ENCODE data around the gene LRCOL1. TPM values are rescaled to one million over a fixed set of nuclear protein-coding genes. Genes with fewer than 3 reads are reported as not detected.
A peak's percentile ranks its signal among the peaks of the same experiment; 100 is the strongest.

The LRCOL1 gene
- total and polyA plus RNA-seq, 2 of the 13 experiments (the other 11 are each of a cell fraction or from before 2014, with no cell fraction given) = not detected

DNA sequence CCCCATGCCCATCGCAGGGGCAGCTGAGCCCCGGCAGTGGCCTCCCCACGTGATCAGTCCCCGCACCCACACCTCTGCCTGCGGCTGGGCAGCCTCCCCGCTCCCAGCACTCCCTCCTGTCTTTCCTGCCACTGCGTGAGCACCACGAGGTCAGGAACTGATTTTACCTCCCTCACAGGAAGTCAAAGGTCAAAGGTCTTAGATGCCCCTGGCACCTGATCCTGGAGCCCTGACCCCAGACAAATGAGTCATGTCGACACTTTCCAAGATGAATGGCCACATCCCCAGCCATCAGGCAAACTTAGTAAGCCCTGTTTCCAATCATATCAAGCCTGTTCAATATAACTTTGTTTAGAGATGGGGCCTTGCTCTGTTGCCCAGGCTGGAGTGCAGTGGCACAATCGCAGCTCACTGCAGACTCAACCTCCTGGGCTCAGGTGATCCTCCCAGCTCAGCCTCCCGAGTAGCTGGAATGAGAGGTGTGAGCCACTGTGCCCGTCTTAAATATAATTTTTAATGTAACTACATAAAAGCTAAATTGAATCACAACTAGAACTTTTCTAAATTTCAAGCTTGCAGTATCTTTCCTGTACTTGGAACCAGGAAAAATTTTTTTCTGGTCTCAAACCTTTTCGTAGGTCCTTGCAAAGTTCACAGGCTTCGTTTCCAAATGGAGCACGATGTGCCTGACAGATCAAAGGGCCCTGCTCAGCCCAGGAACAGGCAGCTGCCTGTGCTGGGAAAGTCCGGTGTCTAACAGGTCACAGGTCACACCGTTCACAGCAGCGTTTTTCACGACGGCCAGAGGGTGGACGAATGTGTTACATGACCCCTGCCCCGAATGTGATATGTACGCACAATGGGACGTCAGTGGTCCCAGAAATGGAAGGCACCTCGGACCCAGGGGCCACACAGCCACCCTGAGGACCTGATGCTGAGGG is 1.9 kb downstream of the LRCOL1 start (continued):
- TF ChIP-seq, protein P1, sequence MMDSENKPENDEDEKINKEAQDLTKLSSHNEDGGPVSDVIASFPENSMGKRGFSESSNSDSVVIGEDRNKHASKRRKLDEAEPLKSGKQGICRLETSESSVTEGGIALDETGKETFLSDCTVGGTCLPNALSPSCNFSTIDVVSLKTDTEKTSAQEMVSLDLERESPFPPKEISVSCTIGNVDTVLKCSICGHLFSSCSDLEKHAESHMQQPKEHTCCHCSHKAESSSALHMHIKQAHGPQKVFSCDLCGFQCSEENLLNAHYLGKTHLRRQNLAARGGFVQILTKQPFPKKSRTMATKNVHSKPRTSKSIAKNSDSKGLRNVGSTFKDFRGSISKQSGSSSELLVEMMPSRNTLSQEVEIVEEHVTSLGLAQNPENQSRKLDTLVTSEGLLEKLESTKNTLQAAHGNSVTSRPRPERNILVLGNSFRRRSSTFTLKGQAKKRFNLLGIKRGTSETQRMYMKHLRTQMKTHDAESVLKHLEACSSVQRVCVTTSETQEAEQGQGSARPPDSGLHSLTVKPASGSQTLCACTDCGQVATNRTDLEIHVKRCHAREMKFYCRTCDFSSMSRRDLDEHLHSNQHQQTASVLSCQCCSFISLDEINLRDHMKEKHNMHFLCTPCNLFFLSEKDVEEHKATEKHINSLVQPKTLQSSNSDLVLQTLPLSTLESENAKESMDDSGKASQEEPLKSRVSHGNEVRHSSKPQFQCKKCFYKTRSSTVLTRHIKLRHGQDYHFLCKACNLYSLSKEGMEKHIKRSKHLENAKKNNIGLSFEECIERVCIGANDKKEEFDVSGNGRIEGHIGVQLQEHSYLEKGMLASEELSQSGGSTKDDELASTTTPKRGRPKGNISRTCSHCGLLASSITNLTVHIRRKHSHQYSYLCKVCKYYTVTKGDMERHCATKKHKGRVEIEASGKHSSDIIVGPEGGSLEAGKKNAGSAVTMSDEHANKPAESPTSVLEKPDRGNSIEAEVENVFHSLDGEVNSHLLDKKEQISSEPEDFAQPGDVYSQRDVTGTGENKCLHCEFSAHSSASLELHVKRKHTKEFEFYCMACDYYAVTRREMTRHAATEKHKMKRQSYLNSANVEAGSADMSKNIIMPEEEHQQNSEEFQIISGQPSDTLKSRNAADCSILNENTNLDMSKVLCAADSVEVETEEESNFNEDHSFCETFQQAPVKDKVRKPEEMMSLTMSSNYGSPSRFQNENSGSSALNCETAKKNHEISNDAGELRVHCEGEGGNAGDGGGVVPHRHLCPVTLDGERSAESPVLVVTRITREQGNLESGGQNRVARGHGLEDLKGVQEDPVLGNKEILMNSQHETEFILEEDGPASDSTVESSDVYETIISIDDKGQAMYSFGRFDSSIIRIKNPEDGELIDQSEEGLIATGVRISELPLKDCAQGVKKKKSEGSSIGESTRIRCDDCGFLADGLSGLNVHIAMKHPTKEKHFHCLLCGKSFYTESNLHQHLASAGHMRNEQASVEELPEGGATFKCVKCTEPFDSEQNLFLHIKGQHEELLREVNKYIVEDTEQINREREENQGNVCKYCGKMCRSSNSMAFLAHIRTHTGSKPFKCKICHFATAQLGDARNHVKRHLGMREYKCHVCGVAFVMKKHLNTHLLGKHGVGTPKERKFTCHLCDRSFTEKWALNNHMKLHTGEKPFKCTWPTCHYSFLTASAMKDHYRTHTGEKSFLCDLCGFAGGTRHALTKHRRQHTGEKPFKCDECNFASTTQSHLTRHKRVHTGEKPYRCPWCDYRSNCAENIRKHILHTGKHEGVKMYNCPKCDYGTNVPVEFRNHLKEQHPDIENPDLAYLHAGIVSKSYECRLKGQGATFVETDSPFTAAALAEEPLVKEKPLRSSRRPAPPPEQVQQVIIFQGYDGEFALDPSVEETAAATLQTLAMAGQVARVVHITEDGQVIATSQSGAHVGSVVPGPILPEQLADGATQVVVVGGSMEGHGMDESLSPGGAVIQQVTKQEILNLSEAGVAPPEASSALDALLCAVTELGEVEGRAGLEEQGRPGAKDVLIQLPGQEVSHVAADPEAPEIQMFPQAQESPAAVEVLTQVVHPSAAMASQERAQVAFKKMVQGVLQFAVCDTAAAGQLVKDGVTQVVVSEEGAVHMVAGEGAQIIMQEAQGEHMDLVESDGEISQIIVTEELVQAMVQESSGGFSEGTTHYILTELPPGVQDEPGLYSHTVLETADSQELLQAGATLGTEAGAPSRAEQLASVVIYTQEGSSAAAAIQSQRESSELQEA (CRISPR knock-in tag; IDR thresholded peaks at IDR 0.05; ENCODE audit: not compliant biosample characterization) = no peak
- TF ChIP-seq NFE2L2 (IDR thresholded peaks at IDR 0.05; ENCODE audit: low read length) (no peak), ZNF337 (CRISPR knock-in tag; IDR thresholded peaks at IDR 0.05; ENCODE audit: borderline replicate concordance, low read depth) (no peak), ZEB1 (IDR thresholded peaks at IDR 0.05; ENCODE audit: insufficient replicate concordance, low read depth) (no peak), CAMTA2 (CRISPR knock-in tag; IDR thresholded peaks at IDR 0.05; ENCODE audit: borderline replicate concordance) (no peak), DMTF1 (CRISPR knock-in tag; IDR thresholded peaks at IDR 0.05) (no peak), ZNF747 (CRISPR knock-in tag; IDR thresholded peaks at IDR 0.05; ENCODE audit: borderline replicate concordance) (no peak), NPAS2 (CRISPR knock-in tag; IDR thresholded peaks at IDR 0.05; ENCODE audit: borderline replicate concordance) (no peak), ZNF615 (CRISPR knock-in tag; IDR thresholded peaks at IDR 0.05; ENCODE audit: borderline replicate concordance) (no peak), ZSCAN22 (CRISPR knock-in tag; IDR thresholded peaks at IDR 0.05) (no peak), SMC3 (IDR thresholded peaks at IDR 0.05; ENCODE audit: low read length) (no peak), ARNTL (CRISPR knock-in tag; IDR thresholded peaks at IDR 0.05) (0 out of 2 replicates have a peak, but pooled peaks have one; percentile 22), ZNF282 (IDR thresholded peaks at IDR 0.05; ENCODE audit: partially characterized antibody) (no peak), FOXP1 (IDR thresholded peaks at IDR 0.05) (no peak), FOXP1 (CRISPR knock-in tag; IDR thresholded peaks at IDR 0.05) (0 out of 2 replicates have a peak, but pooled peaks have one; percentile 11), ZNF34 (CRISPR knock-in tag; IDR thresholded peaks at IDR 0.05; ENCODE audit: borderline replicate concordance) (no peak), NCOR1 (IDR thresholded peaks at IDR 0.05; ENCODE audit: borderline replicate concordance, low read length) (peak; percentile 77)
- TF ChIP-seq, protein P2, sequence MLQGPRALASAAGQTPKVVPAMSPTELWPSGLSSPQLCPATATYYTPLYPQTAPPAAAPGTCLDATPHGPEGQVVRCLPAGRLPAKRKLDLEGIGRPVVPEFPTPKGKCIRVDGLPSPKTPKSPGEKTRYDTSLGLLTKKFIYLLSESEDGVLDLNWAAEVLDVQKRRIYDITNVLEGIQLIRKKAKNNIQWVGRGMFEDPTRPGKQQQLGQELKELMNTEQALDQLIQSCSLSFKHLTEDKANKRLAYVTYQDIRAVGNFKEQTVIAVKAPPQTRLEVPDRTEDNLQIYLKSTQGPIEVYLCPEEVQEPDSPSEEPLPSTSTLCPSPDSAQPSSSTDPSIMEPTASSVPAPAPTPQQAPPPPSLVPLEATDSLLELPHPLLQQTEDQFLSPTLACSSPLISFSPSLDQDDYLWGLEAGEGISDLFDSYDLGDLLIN (CRISPR knock-in tag; IDR thresholded peaks at IDR 0.05; ENCODE audit: borderline replicate concordance) = 0 out of 2 replicates have a peak, but pooled peaks have one; percentile 48

All from HepG2 (cell line).